GDM1 (cell line): ENCODE results near the gene CPPED1.
A peak's percentile ranks its signal among the peaks of the same experiment; 100 is the strongest.
"Not testable (repeated sequence)": the region's sequence is repeated elsewhere in the genome, so short reads cannot be mapped to it uniquely, and the experiment has no call there.

Experiments
- DNase-seq: peaks from one replicate; lab custom pipeline; 2025; lab: John Stamatoyannopoulos, UW

Gene CPPED1

DNA sequence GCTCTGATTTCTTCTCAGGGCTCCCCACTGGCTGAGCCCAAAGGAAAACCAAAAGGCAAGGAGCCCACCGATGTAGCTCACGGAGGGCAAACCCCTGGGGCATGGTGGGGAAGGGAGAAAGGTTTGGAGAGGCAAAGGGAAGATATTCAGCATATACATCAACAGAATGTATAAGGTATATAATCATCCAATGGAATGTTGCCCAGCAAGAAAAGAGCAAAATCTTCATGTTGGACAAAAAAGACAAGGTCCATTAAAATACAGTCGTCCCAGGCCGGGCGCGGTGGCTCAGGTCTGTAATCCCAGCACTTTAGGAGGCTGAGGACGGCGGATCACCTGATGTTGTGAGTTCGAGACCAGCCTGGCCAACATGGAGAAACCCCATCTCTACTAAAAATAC is 1.6 kb downstream of the CPPED1 start:
- no peak for DNase-seq

DNA sequence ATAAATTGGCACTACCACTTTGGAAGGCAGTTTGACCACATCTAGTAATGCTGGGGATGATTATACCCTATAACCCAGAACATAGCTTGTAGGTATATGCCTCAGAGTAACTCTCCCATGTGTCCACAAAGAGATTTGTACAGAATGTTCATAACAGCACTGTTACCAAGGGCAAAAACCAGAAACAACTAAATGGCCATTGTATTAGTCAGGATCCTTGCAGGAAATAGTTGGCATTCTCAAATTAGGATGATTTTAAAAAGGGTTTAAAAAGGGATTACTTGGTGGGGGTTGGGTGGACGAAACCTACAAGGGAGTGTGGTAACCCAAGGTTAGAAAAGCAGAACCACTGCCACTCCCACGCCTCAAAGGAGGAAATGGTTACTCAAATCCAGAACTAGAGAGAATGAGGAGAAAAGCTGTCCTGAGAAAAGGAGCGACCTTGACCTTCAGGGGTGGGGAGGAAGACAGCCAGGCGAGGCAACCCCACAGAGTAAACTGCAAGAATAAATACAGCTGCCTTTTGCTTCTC is 2.1 kb downstream of the CPPED1 start:
- peak; percentile 59 for DNase-seq

DNA sequence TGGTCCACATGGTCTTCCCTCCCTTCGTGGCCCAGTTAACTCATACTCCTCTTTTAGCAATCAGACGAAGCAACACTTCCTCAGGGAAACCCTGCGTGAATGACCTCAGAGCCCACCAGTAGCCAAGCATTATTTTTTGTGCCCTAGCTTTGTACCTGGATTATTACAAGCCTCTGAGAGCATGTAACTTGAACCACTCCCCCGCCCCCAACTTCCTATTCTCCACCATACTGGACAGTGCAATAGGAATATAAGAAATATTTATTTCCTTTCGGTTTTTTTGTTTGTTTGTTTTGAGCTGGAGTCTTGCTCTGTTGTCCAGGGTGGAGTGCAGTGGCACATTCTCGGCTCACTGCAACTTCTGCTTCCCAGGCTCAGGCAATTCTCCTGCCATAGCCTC is 2.9 kb downstream of the CPPED1 start:
- no peak for DNase-seq

DNA sequence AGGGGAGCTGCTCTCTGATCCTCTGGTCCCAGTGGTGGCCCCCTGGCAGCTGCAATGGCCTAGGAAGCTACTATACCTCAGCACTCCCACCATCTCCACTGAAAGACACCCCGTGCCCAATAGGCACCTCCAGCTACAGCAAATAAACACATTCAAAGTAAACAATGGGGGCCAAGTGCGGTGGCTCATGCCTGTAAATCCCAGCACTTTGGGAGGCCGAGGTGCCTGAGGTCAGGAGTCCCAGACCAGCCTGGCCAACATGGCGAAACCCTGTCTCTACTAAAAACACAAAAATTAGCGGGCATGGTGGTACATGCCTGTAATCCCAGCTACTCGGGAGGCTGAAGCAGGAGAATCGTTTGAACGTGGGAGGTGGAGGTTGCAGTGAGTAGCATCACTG is 3.7 kb downstream of the CPPED1 start:
- DNase-seq: not testable (repeated sequence)

DNA sequence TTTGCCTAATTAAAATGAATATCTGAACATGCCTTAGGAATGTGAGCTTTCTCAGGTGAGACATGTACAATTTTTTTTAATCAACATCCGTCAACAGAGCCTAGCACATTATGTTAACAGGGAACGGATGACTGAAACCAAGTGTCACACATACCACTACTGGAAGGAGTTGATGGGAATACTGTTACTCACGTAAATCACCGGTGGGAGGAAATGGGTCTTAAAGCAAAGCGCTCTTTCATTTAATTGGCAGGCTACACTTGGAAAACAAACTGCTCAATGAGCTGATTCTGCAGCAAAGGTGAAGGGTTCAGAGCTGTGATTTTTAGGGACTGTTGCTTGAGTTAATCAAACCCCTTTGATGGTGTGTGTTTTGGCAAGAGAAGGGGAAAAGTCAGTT is 4.8 kb downstream of the CPPED1 start:
- DNase-seq: no peak

- DNase-seq: no peak
These were observed 5.5 kb downstream of the CPPED1 start for GRCh38 chr16:12798171-12798570.

- DNase-seq: no peak
These were observed 7.2 kb downstream of the CPPED1 start for GRCh38 chr16:12796498-12796897.

DNA sequence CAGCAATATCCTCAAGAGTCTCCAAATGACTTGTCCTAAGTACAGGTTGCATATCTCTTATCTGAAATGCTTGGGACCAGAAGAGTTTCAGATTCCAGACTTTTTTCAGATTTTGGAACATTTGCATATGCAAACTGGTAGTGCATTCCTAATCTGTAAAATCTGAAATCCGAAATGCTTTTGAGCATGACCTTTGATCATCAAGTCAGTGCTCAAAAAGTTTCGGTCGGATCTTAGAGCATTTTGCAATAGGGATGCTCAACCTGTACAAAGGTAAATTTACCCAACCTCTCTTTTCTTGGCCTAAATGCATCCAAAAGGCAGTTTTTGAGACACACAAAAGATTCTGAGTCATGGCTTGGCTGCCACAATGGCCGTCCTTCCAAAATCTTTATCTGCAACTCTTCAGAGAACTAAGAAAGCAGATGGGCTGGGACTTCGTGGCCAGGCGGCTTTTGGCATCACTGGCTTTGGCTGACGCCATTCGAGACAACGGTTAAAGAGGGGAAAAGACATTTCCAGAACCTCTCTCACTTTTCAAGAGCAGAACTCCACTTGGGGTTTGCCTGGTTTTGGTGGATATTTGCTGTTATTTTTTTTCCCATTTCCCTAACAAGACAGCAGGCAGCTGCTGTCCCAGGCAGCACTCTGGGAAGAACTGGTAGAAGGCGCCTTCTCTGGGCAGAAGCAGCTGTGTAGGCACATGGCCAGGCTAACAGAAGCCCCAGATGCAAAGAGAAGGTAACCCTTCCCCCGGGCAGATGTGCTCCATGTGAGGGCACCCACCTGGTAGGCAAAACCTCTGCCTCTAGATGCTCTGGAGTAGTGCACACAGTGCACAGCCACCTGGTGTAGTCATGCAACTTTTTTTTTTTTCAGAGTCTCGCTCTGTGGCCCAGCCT is 8.9 kb downstream of the CPPED1 start:
- DNase-seq: no peak

DNA sequence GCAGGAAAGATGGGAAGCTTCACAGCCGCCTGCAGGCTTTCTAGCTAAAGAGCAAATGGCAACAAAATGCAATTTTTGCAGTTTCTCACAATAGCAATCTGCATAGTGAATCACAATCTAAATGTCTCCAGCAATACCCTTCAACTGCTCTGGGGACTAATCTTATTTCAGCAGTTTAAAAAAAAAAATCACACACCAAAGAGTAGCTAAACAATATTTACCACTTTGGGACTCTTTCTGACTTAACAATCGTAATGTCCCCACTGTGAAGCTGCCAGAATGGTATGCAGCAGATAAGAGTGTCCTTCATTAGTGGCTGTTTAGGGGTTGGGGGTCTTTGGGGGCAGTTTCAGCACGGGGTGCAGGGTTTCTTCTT is 9.8 kb downstream of the CPPED1 start:
- no peak for DNase-seq

- no peak for DNase-seq
These were observed 10.4 kb downstream of the CPPED1 start for GRCh38 chr16:12793120-12793864.

- DNase-seq: not testable (repeated sequence)
These were observed 11.2 kb downstream of the CPPED1 start for GRCh38 chr16:12792528-12792927.

- no peak for DNase-seq
These were observed 12.3 kb downstream of the CPPED1 start for GRCh38 chr16:12791340-12791739.

GRCh38 chr16:12788758-12789157 is 14.9 kb downstream of the CPPED1 start:
- no peak for DNase-seq

DNA sequence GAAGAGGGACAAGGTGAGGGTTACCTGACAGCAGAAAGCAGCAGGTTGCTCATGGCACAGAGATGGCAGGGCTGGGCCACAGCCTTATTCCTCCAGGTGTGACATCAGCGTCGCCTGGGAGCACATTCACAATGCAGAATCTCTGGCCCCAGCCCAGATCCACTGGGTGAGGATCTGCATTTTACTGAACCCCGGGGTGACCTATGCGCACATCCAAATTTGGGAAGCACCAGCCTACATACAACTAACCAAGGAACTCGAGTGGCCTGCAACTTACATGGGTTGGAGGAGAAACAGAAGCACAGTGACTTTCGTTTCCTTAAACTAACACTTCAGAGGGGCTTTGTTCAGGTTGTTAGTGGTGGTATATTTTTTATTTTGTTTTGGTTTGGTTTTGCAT is 17.6 kb downstream of the CPPED1 start:
- DNase-seq: no peak

DNA sequence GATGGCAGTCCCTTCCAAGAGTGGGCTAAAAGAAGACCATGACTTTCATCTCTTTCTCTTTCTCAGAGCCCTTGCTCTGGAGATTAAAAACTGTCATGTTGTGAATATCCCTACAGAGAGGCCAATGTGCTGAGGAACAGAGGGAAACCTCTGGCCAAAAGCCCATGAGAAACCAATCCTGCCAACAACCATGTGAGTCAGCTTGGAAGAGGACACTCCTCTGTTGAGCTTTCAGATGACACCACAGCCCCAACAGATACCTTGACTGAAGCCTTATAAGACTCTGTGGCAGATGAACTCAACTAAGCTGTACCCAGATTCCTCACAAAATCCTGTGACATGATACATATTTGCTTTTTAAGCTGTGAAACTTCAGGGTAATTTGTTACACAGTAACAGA is 19.6 kb downstream of the CPPED1 start:
- no peak for DNase-seq

- DNase-seq: no peak
These were observed 21.9 kb downstream of the CPPED1 start for GRCh38 chr16:12781777-12782176.

GRCh38 chr16:12780467-12780866 is 23.2 kb downstream of the CPPED1 start:
- DNase-seq: no peak

GRCh38 chr16:12778726-12779125 is 25.0 kb downstream of the CPPED1 start:
- no peak for DNase-seq

- DNase-seq: no peak
These were observed 27.9 kb downstream of the CPPED1 start for GRCh38 chr16:12775656-12776236.

DNA sequence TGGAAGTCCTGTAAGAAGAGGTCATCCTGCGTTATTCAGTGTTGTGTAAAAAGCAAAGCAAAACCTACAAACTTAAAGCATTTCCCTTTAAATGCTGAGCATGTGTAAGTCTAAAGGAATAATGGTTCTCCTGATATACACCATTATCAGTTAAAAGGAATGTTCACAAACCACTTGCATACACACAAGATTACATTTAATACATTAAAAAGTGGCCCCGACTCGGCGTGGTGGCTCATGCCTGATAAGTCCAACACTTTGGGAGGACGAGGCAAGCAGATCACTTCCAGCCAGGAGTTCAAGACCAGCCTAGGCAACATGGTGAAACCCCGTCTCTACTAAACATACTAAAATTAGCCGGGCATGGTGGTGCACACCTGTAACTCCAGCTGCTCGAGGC is 30.5 kb downstream of the CPPED1 start:
- no peak for DNase-seq

DNA sequence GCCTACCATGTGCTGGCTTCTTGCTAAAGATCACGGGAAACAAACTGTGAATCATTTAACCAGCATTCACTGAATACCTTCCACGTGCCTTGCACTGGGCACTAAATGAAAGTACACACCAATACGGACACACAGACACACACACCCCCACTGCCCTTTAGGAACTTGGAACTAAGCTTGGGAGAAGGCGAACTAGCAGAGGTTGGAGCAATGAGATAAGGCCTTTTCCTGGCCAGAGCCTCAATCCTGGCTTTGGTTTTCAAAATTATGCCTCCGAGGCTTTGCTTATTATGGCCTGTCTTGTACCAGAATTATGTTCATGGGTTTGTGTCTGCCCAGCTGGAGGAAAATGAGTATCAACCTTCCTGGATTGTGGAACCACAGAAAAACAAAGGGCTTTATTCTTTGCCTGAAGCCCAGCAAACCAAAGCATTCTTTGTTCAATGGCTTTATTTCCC is 32.3 kb downstream of the CPPED1 start:
- no peak for DNase-seq

- no peak for DNase-seq
These were observed 34.2 kb downstream of the CPPED1 start for GRCh38 chr16:12769525-12769924.

DNA sequence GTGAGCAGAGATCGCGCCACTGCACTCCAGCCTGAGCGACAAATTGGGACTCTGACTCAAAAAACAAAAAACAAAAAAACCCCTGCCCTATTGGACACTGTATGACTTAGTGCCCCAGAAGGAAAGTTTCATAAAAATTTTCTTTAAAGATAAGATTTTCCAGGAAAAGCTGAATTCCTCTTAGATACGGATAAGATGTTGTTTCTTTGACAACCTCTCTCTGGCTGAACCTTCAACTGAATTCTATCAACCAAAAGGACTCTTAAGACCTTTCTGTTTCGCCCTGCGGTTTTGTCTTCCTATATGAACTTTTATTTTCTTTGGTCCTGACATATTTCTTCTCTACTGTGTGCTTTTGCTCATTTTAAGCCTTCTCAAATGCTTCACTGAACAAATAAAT is 35.8 kb downstream of the CPPED1 start:
- no peak for DNase-seq
